HepG2 (cell line): Measurements from ENCODE around the gene HYAL1. TPM values are rescaled to one million over a fixed set of nuclear protein-coding genes. Genes with fewer than 3 reads are reported as not detected.

Experiments used
- CCAR2 ChIP-seq: fragments of 200-400 bp; formaldehyde crosslinking; optimal IDR thresholded peaks from 2 replicates; pipeline ENCODE3; 2018; ENCODE audit warnings: low read depth, mild to moderate bottlenecking, low read length, moderate library complexity
- FOXC1 ChIP-seq: sonication (generic); formaldehyde crosslinking; IDR thresholded peaks from 2 replicates; pipeline ENCODE4 v1.8.0; 2022; ENCODE audit warnings: mild to moderate bottlenecking, missing genetic modification reagents, borderline replicate concordance
- FOXK1 ChIP-seq: sonication (generic); formaldehyde crosslinking; IDR thresholded peaks from 2 replicates; pipeline ENCODE4 v1.4.0; 2020; ENCODE audit warnings: low read depth, missing genetic modification reagents, borderline replicate concordance
- KAT2B ChIP-seq: fragments of 150-350 bp; IDR thresholded peaks from 2 replicates; pipeline ENCODE4 v1.6.1; 2014; ENCODE audit warnings: low read depth, low read length, borderline replicate concordance
- MAF1 ChIP-seq: sonication (generic); formaldehyde crosslinking; IDR thresholded peaks from 2 replicates; pipeline ENCODE4 v1.5.0; 2020; ENCODE audit warnings: missing genetic modification reagents, borderline replicate concordance
- POLR2A ChIP-seq, 2 experiments: IDR thresholded peaks; 2 replicates each; pipeline ENCODE4 v1.6.1; 2011; ENCODE audit warnings: low read depth in 2 of 2, low read length in 2 of 2, mild to moderate bottlenecking in 1 of 2, moderate library complexity in 1 of 2; ENCODE audit not compliant: insufficient read depth in 1 of 2
- SIN3A ChIP-seq: IDR thresholded peaks from 2 replicates; pipeline ENCODE4 v1.6.1; 2011; ENCODE audit warnings: low read depth, mild to moderate bottlenecking, control low read depth, low read length, borderline replicate concordance
- SYNCRIP ChIP-seq: fragments of 200-400 bp; formaldehyde crosslinking; IDR thresholded peaks from 2 replicates; pipeline ENCODE4 v1.6.1; 2018; ENCODE audit warnings: mild to moderate bottlenecking, low read depth, low read length; ENCODE audit not compliant: insufficient read depth
- THAP8 ChIP-seq: sonication (generic); formaldehyde crosslinking; IDR thresholded peaks from 2 replicates; pipeline ENCODE4 v1.5.1; 2020; ENCODE audit warnings: missing genetic modification reagents, mild to moderate bottlenecking, borderline replicate concordance
- TOE1 ChIP-seq: sonication (generic); formaldehyde crosslinking; IDR thresholded peaks from 2 replicates; pipeline ENCODE4 v1.4.0; 2020; ENCODE audit warnings: mild to moderate bottlenecking, missing genetic modification reagents
- ZBTB20 ChIP-seq: sonication (generic); formaldehyde crosslinking; IDR thresholded peaks from 2 replicates; pipeline ENCODE4 v1.8.1; 2023; ENCODE audit warnings: missing genetic modification reagents, low read depth, mild to moderate bottlenecking, borderline replicate concordance
- ZNF160 ChIP-seq: sonication (generic); formaldehyde crosslinking; IDR thresholded peaks from 2 replicates; pipeline ENCODE4 v1.8.0; 2022; ENCODE audit warnings: mild to moderate bottlenecking, inconsistent platforms, missing genetic modification reagents
- ZNF264 ChIP-seq: sonication (generic); formaldehyde crosslinking; IDR thresholded peaks from 2 replicates; pipeline ENCODE4 v1.4.0; 2020; ENCODE audit warnings: missing genetic modification reagents
- ZNF30 ChIP-seq: sonication (generic); formaldehyde crosslinking; IDR thresholded peaks from 2 replicates; pipeline ENCODE4 v1.5.0; 2020; ENCODE audit warnings: mild to moderate bottlenecking, missing genetic modification reagents
- ZNF496 ChIP-seq: sonication (generic); formaldehyde crosslinking; IDR thresholded peaks from 2 replicates; pipeline ENCODE4 v1.8.1; 2023; ENCODE audit warnings: mild to moderate bottlenecking, moderate library complexity, missing genetic modification reagents; ENCODE audit not compliant: insufficient replicate concordance
- ZSCAN29 ChIP-seq: sonication (generic); formaldehyde crosslinking; conservative IDR thresholded peaks from 2 replicates; pipeline ENCODE4 v1.4.0; 2020; ENCODE audit warnings: mild to moderate bottlenecking, missing genetic modification reagents
- ZSCAN30 ChIP-seq: sonication (generic); formaldehyde crosslinking; IDR thresholded peaks from 2 replicates; pipeline ENCODE4 v1.5.0; 2020; ENCODE audit warnings: mild to moderate bottlenecking, missing genetic modification reagents
- polyA plus RNA-seq, 8 experiments: library from polyadenylated mRNA; depleted of rRNA in 3 of 8; stranded (reverse) in 7 of 8; unstranded in 1 of 8; fragments of >200 nt; fragmentation: Illumina TruSeq in 4 of 8; extraction: Trizol in 4 of 8; gene quantifications; 2 replicates each; pipeline versions ENCODE4 v1.2.1 to v1.2.3, GENCODE V29; 2011 to 2016; ENCODE audit warnings: low read depth in 4 of 8, missing spikeins in 1 of 8, mixed read lengths in 1 of 8; ENCODE audit not compliant: insufficient read depth in 1 of 8
- total RNA-seq, 5 experiments: library from RNA; depleted of rRNA; stranded (reverse); fragments of >200 nt; fragmentation: Illumina TruSeq; extraction: Trizol; gene quantifications; 2 replicates each; pipeline ENCODE4 v1.2.3, GENCODE V29; 2016; ENCODE audit warnings: low read depth in 1 of 5
- TF ChIP-seq, protein P1 (sequence below): sonication (generic); formaldehyde crosslinking; IDR thresholded peaks from 2 replicates; pipeline ENCODE4 v1.5.1; 2020; ENCODE audit warnings: missing genetic modification reagents, mild to moderate bottlenecking, borderline replicate concordance
- TF ChIP-seq, protein P2 (sequence below): sonication (generic); formaldehyde crosslinking; IDR thresholded peaks from 2 replicates; pipeline ENCODE4 v1.8.0; 2022; ENCODE audit warnings: low read depth, missing genetic modification reagents
- TF ChIP-seq, protein P3 (sequence below): sonication (generic); formaldehyde crosslinking; conservative IDR thresholded peaks from 2 replicates; pipeline ENCODE4 v1.4.0; 2020; ENCODE audit warnings: missing genetic modification reagents
- TF ChIP-seq, protein P4 (sequence below): sonication (generic); formaldehyde crosslinking; IDR thresholded peaks from 2 replicates; pipeline ENCODE4 v1.5.0; 2020; ENCODE audit warnings: missing genetic modification reagents

Gene HYAL1
- total and polyA plus RNA-seq, 2 of the 13 experiments (the other 11 are each of a cell fraction or from before 2014, with no cell fraction given) = 76.5 to 193 TPM

GRCh38 chr3:50292159-50293078, 11.0 kb downstream of the HYAL1 start, which contains the start of gene IFRD2 (continued):
- no peak for TF ChIP-seq THAP8 (CRISPR knock-in tag)
- no peak for TF ChIP-seq ZNF496
- no peak for TF ChIP-seq MAF1 (CRISPR knock-in tag)
- TF ChIP-seq, protein P1, sequence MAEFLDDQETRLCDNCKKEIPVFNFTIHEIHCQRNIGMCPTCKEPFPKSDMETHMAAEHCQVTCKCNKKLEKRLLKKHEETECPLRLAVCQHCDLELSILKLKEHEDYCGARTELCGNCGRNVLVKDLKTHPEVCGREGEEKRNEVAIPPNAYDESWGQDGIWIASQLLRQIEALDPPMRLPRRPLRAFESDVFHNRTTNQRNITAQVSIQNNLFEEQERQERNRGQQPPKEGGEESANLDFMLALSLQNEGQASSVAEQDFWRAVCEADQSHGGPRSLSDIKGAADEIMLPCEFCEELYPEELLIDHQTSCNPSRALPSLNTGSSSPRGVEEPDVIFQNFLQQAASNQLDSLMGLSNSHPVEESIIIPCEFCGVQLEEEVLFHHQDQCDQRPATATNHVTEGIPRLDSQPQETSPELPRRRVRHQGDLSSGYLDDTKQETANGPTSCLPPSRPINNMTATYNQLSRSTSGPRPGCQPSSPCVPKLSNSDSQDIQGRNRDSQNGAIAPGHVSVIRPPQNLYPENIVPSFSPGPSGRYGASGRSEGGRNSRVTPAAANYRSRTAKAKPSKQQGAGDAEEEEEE (CRISPR knock-in tag) = peak; percentile 42; the same call in 1 of the 2 replicates
- no peak for TF ChIP-seq TOE1
- no peak for TF ChIP-seq ZNF30
- TF ChIP-seq, protein P2, sequence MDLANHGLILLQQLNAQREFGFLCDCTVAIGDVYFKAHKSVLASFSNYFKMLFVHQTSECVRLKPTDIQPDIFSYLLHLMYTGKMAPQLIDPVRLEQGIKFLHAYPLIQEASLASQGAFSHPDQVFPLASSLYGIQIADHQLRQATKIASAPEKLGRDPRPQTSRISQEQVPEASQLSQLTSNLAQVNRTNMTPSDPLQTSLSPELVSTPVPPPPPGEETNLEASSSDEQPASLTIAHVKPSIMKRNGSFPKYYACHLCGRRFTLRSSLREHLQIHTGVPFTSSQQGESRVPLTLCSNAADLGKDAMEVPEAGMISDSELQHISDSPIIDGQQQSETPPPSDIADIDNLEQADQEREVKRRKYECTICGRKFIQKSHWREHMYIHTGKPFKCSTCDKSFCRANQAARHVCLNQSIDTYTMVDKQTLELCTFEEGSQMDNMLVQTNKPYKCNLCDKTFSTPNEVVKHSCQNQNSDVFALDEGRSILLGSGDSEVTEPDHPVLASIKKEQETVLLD (CRISPR knock-in tag) = peak; percentile 83; the same call in 1 of the 2 replicates
- no peak for TF ChIP-seq ZNF264
- TF ChIP-seq SIN3A = peak; percentile 70; the same call in 1 of the 2 replicates
- TF ChIP-seq, protein P3, sequence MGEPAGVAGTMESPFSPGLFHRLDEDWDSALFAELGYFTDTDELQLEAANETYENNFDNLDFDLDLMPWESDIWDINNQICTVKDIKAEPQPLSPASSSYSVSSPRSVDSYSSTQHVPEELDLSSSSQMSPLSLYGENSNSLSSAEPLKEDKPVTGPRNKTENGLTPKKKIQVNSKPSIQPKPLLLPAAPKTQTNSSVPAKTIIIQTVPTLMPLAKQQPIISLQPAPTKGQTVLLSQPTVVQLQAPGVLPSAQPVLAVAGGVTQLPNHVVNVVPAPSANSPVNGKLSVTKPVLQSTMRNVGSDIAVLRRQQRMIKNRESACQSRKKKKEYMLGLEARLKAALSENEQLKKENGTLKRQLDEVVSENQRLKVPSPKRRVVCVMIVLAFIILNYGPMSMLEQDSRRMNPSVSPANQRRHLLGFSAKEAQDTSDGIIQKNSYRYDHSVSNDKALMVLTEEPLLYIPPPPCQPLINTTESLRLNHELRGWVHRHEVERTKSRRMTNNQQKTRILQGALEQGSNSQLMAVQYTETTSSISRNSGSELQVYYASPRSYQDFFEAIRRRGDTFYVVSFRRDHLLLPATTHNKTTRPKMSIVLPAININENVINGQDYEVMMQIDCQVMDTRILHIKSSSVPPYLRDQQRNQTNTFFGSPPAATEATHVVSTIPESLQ = no peak
- TF ChIP-seq POLR2A (IDR thresholded peaks at IDR 0.05; ENCODE audit: insufficient read depth in 1 of 2, low read depth in 2 of 2, low read length in 2 of 2) = peak in 1 of 2 experiments; percentile 73; a peak in 2 of 4 replicates
- TF ChIP-seq FOXK1 (CRISPR knock-in tag) = peak; percentile 90
- TF ChIP-seq KAT2B = no peak
- TF ChIP-seq, protein P4, sequence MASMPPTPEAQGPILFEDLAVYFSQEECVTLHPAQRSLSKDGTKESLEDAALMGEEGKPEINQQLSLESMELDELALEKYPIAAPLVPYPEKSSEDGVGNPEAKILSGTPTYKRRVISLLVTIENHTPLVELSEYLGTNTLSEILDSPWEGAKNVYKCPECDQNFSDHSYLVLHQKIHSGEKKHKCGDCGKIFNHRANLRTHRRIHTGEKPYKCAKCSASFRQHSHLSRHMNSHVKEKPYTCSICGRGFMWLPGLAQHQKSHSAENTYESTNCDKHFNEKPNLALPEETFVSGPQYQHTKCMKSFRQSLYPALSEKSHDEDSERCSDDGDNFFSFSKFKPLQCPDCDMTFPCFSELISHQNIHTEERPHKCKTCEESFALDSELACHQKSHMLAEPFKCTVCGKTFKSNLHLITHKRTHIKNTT (CRISPR knock-in tag) = peak; percentile 99; the same call in 1 of the 2 replicates
- TF ChIP-seq CCAR2 = no peak
- no peak; the same call in 1 of the 2 replicates for TF ChIP-seq ZSCAN29 (CRISPR knock-in tag)
- no peak; the same call in 1 of the 2 replicates for TF ChIP-seq FOXC1 (CRISPR knock-in tag)
- no peak for TF ChIP-seq ZSCAN30
- no peak for TF ChIP-seq ZNF160 (CRISPR knock-in tag)
- TF ChIP-seq SYNCRIP = no peak
- peak; percentile 71 for TF ChIP-seq ZBTB20 (CRISPR knock-in tag)
